ENCODE measurements around the gene IL17B. TPM values are rescaled to one million over a fixed set of nuclear protein-coding genes. Genes with fewer than 3 reads are reported as not detected.

The IL17B gene
- total and polyA plus RNA-seq, 2 experiments from 2014 or later: not detected

DNA sequence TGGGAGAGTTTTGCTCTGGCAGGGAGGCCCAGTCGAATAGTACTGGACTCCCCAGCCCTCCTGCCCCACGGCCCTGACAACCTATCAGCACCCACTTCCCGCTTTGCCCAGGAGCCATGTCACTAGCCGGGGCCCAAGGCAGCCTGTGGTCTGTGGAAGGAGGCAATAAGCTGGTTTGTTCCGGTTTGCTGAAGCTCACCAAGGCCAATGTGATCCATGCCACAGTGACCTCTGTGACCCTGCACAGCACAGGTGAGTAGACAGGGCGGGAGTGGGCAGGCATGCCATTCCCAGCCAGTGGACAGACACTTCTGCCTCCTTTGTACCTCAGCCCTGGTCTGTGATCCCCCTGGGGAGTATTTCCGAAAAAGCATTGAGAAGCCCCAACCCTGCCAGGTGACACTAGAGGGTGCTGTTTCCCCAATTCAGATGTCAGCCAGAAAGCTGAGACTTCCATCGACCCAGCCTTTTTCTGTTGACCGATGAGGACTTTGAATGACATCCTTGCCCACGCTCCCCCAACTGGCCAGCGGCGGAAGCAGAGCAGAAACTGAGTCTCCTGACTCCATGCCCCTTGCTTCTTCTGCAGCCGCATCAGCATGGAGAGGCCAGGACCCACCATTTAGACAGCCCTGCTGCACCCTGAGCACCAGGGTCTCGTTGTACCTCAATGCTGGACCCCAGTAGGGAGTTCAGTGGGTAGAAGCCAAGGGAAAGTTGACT is 11.7 kb downstream of the IL17B start:
- Mint-ChIP-seq H3K27me3 (ENCODE audit: insufficient read depth, low read depth, poor library complexity) (peaks cover 9% of the 10 kb centered on the region), H3K9me3 (no peaks in the 10 kb centered on the region), H3K4me1 (peaks cover 20% of the 10 kb centered on the region), H3K4me3 (no peak overlapping the region), H3K27ac (peak overlapping the region; percentile 90), H3K36me3 (ENCODE audit: low read depth) (peaks cover 4% of the 10 kb centered on the region; the same call in 2 of the 3 replicates)
- Histone ChIP-seq H4K20me1 (replicated peaks; ENCODE audit: insufficient read depth) (no peaks in the 10 kb centered on the region), H3K36me3 (ENCODE audit: insufficient read depth) (no peaks in the 10 kb centered on the region), H3K79me2 (replicated peaks; ENCODE audit: insufficient read depth) (no peaks in the 10 kb centered on the region), H3K27ac (ENCODE audit: low read depth) (no peak overlapping the region), H3K4me1 (ENCODE audit: insufficient read depth) (peaks cover 3% of the 10 kb centered on the region; the same call in 1 of the 2 replicates), H3K27me3 (ENCODE audit: insufficient read depth) (no peaks in the 10 kb centered on the region), H3K4me3 (no peak overlapping the region), H3K4me2 (no peak overlapping the region), H3K9me2 (ENCODE audit: insufficient read depth) (no peaks in the 10 kb centered on the region; the same call in 1 of the 2 replicates), H3F3A (replicated peaks; ENCODE audit: low read depth) (no peaks in the 10 kb centered on the region), H2AFZ (no peak overlapping the region; the same call in 1 of the 2 replicates)
- DNase-seq (ENCODE audit: low spot score): peak; percentile 96
- ATAC-seq: peak; percentile 86
- TF ChIP-seq, protein P1, sequence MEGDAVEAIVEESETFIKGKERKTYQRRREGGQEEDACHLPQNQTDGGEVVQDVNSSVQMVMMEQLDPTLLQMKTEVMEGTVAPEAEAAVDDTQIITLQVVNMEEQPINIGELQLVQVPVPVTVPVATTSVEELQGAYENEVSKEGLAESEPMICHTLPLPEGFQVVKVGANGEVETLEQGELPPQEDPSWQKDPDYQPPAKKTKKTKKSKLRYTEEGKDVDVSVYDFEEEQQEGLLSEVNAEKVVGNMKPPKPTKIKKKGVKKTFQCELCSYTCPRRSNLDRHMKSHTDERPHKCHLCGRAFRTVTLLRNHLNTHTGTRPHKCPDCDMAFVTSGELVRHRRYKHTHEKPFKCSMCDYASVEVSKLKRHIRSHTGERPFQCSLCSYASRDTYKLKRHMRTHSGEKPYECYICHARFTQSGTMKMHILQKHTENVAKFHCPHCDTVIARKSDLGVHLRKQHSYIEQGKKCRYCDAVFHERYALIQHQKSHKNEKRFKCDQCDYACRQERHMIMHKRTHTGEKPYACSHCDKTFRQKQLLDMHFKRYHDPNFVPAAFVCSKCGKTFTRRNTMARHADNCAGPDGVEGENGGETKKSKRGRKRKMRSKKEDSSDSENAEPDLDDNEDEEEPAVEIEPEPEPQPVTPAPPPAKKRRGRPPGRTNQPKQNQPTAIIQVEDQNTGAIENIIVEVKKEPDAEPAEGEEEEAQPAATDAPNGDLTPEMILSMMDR (conservative IDR thresholded peaks at IDR 0.05; ENCODE audit: low read depth in 2 of 2): peak; percentile 85 to 94
- TF ChIP-seq CREB1 (CRISPR knock-in tag; IDR thresholded peaks at IDR 0.05; ENCODE audit: low read depth) (no peak), POLR2AphosphoS5 (IDR thresholded peaks at IDR 0.05; ENCODE audit: low read depth) (no peak), EZH2 (IDR thresholded peaks at IDR 0.05; ENCODE audit: low read depth, unreplicated experiment) (no peak), ZNF114 (CRISPR knock-in tag; IDR thresholded peaks at IDR 0.05) (no peak), STAT1 (IDR thresholded peaks at IDR 0.05; ENCODE audit: unreplicated experiment) (no peak), NANOG (IDR thresholded peaks at IDR 0.05; ENCODE audit: borderline replicate concordance) (no peak)
- TF ChIP-seq, protein P2, sequence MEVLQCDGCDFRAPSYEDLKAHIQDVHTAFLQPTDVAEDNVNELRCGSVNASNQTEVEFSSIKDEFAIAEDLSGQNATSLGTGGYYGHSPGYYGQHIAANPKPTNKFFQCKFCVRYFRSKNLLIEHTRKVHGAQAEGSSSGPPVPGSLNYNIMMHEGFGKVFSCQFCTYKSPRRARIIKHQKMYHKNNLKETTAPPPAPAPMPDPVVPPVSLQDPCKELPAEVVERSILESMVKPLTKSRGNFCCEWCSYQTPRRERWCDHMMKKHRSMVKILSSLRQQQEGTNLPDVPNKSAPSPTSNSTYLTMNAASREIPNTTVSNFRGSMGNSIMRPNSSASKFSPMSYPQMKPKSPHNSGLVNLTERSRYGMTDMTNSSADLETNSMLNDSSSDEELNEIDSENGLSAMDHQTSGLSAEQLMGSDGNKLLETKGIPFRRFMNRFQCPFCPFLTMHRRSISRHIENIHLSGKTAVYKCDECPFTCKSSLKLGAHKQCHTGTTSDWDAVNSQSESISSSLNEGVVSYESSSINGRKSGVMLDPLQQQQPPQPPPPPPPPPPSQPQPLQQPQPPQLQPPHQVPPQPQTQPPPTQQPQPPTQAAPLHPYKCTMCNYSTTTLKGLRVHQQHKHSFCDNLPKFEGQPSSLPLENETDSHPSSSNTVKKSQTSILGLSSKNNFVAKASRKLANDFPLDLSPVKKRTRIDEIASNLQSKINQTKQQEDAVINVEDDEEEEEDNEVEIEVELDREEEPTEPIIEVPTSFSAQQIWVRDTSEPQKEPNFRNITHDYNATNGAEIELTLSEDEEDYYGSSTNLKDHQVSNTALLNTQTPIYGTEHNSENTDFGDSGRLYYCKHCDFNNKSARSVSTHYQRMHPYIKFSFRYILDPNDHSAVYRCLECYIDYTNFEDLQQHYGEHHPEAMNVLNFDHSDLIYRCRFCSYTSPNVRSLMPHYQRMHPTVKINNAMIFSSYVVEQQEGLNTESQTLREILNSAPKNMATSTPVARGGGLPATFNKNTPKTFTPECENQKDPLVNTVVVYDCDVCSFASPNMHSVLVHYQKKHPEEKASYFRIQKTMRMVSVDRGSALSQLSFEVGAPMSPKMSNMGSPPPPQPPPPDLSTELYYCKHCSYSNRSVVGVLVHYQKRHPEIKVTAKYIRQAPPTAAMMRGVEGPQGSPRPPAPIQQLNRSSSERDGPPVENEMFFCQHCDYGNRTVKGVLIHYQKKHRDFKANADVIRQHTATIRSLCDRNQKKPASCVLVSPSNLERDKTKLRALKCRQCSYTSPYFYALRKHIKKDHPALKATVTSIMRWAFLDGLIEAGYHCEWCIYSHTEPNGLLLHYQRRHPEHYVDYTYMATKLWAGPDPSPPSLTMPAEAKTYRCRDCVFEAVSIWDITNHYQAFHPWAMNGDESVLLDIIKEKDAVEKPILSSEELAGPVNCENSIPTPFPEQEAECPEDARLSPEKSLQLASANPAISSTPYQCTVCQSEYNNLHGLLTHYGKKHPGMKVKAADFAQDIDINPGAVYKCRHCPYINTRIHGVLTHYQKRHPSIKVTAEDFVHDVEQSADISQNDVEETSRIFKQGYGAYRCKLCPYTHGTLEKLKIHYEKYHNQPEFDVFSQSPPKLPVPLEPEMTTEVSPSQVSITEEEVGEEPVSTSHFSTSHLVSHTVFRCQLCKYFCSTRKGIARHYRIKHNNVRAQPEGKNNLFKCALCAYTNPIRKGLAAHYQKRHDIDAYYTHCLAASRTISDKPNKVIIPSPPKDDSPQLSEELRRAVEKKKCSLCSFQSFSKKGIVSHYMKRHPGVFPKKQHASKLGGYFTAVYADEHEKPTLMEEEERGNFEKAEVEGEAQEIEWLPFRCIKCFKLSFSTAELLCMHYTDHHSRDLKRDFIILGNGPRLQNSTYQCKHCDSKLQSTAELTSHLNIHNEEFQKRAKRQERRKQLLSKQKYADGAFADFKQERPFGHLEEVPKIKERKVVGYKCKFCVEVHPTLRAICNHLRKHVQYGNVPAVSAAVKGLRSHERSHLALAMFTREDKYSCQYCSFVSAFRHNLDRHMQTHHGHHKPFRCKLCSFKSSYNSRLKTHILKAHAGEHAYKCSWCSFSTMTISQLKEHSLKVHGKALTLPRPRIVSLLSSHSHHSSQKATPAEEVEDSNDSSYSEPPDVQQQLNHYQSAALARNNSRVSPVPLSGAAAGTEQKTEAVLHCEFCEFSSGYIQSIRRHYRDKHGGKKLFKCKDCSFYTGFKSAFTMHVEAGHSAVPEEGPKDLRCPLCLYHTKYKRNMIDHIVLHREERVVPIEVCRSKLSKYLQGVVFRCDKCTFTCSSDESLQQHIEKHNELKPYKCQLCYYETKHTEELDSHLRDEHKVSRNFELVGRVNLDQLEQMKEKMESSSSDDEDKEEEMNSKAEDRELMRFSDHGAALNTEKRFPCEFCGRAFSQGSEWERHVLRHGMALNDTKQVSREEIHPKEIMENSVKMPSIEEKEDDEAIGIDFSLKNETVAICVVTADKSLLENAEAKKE (CRISPR knock-in tag; IDR thresholded peaks at IDR 0.05): no peak

Data from GM23338 (cell line).